Spinal cord (tissue), 10 donors: ENCODE results near the gene CD99. TPM values are rescaled to one million over a fixed set of nuclear protein-coding genes. Genes with fewer than 3 reads are reported as not detected.
A peak's percentile ranks its signal among the peaks of the same experiment; 100 is the strongest.
"Not testable (repeated sequence)": the region's sequence is repeated elsewhere in the genome, so short reads cannot be mapped to it uniquely, and the experiment has no call there.

Experiments
- DNase-seq, 6 donors: peaks; one replicate each; pipeline versions ENCODE4 v3.0.0 to v3.0.0-alpha.2; 2013 to 2015; ENCODE audit warnings: low spot score in 6 of 6, low read depth in 4 of 6
- H3K27ac ChIP-seq: one replicate; pipeline ENCODE4 v1.5.1; 2013; ENCODE audit warnings: low read depth, low read length, control low read depth
- H3K27me3 ChIP-seq: one replicate; pipeline ENCODE4 v1.6.1; 2013; ENCODE audit warnings: low read length; ENCODE audit not compliant: control insufficient read depth, insufficient read depth
- H3K36me3 ChIP-seq: one replicate; pipeline ENCODE4 v1.6.1; 2013; ENCODE audit warnings: low read length; ENCODE audit not compliant: control insufficient read depth, insufficient read depth
- H3K4me1 ChIP-seq: one replicate; pipeline ENCODE4 v1.6.1; 2013; ENCODE audit warnings: low read length; ENCODE audit not compliant: control insufficient read depth, insufficient read depth
- H3K4me3 ChIP-seq: one replicate; pipeline ENCODE4 v1.5.1; 2013; ENCODE audit warnings: low read depth, low read length, control low read depth
- H3K9me3 ChIP-seq: one replicate; pipeline ENCODE4 v1.6.1; 2013; ENCODE audit warnings: low read length; ENCODE audit not compliant: control insufficient read depth, insufficient read depth
- WGBS: methylation state at CpG from one replicate; pipeline ENCODE4 v1.1.5; 2013; ENCODE audit warnings: missing lambda C conversion rate; ENCODE audit not compliant: insufficient coverage; 5-methylcytosine and 5-hydroxymethylcytosine counted together
- polyA plus RNA-seq, 2 donors: library from polyadenylated mRNA; unstranded; fragments of 120-200 nt; gene quantifications; one replicate each; pipeline ENCODE4 v1.2.1, GENCODE V29; 2013; ENCODE audit not compliant: insufficient read length in 2 of 2
- total RNA-seq, 2 donors: library from RNA; depleted of rRNA in 1 of 2; stranded (reverse); fragments of 120-200 nt in 1 of 2; fragments of >200 nt in 1 of 2; gene quantifications; one replicate each; pipeline versions ENCODE4 v1.2.3 to v1.2.4, GENCODE V29; 2013 to 2014
- donor health status: healthy.

Gene CD99
- total and polyA plus RNA-seq, 4 donors: 66.5 to 590 (median 370) TPM

DNA sequence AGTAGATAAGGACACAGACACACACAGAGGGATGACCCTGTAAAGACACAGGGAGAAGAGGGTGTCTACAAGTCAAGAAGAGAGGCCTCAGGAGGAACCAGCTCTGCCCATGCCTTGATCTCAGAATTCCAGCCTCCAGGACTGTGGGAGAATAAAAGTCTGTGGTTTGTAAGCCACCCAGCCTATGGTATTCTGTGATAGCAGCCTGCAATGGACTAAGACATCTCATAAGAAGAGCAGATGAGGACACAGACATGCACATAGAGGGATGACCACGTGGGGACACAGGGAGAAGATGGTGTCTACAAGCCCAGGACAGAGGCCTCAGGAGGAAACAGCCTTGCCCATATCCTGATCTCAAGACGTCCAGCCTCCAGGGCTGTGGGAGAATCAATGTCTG, 70.2 kb downstream of the CD99 start:
- Histone ChIP-seq H3K9me3 (no peaks in the 10 kb centered on the region), H3K36me3 (no peaks in the 10 kb centered on the region), H3K4me1 (no peaks in the 10 kb centered on the region), H3K4me3 (no peak overlapping the region), H3K27ac (no peak overlapping the region), H3K27me3 (no peaks in the 10 kb centered on the region)
- no peak for DNase-seq
- WGBS: 92% methylated on average over 2 of the region's 2 CpGs

- WGBS: 90% methylated on average over 1 of the region's 4 CpGs
- H3K27ac ChIP-seq, H3K27me3 ChIP-seq, H3K36me3 ChIP-seq, H3K4me1 ChIP-seq, H3K4me3 ChIP-seq, DNase-seq, H3K9me3 ChIP-seq: not testable (repeated sequence)
Observed at GRCh38 chrX:2762671-2763070, 71.6 kb downstream of the CD99 start.

GRCh38 chrX:2764766-2765548, 73.9 kb downstream of the CD99 start:
- not testable (repeated sequence) for H3K36me3 ChIP-seq, H3K9me3 ChIP-seq, H3K4me1 ChIP-seq, H3K4me3 ChIP-seq, DNase-seq, H3K27ac ChIP-seq, H3K27me3 ChIP-seq
- 62% methylated on average over 9 of the region's 19 CpGs for WGBS

- peak in 2 of 6 donors; percentile 21 to 69 for DNase-seq
- Histone ChIP-seq H3K27me3 (no peaks in the 10 kb centered on the region), H3K36me3 (no peaks in the 10 kb centered on the region), H3K4me1 (no peaks in the 10 kb centered on the region), H3K9me3 (no peaks in the 10 kb centered on the region), H3K27ac (no peak overlapping the region), H3K4me3 (no peak overlapping the region)
- WGBS: 50% methylated on average over 5 of the region's 5 CpGs
Observed at GRCh38 chrX:2765549-2765830, 74.4 kb downstream of the CD99 start.

GRCh38 chrX:2766906-2767305, 75.8 kb downstream of the CD99 start:
- H3K4me3 ChIP-seq: no peak overlapping the region
- no peaks in the 10 kb centered on the region for H3K4me1 ChIP-seq
- no peak for DNase-seq
- H3K9me3 ChIP-seq: no peaks in the 10 kb centered on the region
- 94% methylated on average over 11 of the region's 11 CpGs for WGBS
- H3K36me3 ChIP-seq: no peaks in the 10 kb centered on the region
- H3K27ac ChIP-seq: no peak overlapping the region
- H3K27me3 ChIP-seq: no peaks in the 10 kb centered on the region

- no peak for DNase-seq
- H3K9me3 ChIP-seq: no peaks in the 10 kb centered on the region
- 81% methylated on average over 23 of the region's 25 CpGs for WGBS
- no peaks in the 10 kb centered on the region for H3K27me3 ChIP-seq
- no peak overlapping the region for H3K4me3 ChIP-seq
- no peaks in the 10 kb centered on the region for H3K36me3 ChIP-seq
- no peaks in the 10 kb centered on the region for H3K4me1 ChIP-seq
- no peak overlapping the region for H3K27ac ChIP-seq
Observed at GRCh38 chrX:2767631-2768455, 76.7 kb downstream of the CD99 start.

DNA sequence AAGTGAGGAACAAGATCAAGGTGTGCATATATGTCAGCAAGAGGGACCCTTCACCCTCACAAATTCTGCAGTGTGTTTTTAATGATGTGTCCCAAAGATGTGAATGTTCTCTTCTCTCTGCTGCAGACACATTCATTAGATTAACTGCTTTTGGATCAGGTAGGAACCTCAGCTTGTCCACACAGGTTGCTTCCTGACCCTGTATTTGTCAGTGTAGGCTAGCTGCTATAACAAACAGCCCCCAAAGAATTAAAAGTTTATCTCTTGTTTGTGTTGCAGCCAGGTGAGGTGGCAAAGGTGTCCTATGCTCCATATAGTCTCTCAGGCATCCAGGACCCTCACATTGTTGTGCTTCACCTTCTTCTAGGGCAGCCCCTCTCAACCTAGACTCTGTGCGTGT, 78.5 kb downstream of the CD99 start:
- DNase-seq: no peak
- no peak overlapping the region for H3K4me3 ChIP-seq
- no peak overlapping the region for H3K27ac ChIP-seq
- H3K27me3 ChIP-seq: no peaks in the 10 kb centered on the region
- no peaks in the 10 kb centered on the region for H3K36me3 ChIP-seq
- WGBS: no CpG with 5 or more reads among the region's 1 CpG
- H3K9me3 ChIP-seq: no peaks in the 10 kb centered on the region
- no peaks in the 10 kb centered on the region for H3K4me1 ChIP-seq

DNA sequence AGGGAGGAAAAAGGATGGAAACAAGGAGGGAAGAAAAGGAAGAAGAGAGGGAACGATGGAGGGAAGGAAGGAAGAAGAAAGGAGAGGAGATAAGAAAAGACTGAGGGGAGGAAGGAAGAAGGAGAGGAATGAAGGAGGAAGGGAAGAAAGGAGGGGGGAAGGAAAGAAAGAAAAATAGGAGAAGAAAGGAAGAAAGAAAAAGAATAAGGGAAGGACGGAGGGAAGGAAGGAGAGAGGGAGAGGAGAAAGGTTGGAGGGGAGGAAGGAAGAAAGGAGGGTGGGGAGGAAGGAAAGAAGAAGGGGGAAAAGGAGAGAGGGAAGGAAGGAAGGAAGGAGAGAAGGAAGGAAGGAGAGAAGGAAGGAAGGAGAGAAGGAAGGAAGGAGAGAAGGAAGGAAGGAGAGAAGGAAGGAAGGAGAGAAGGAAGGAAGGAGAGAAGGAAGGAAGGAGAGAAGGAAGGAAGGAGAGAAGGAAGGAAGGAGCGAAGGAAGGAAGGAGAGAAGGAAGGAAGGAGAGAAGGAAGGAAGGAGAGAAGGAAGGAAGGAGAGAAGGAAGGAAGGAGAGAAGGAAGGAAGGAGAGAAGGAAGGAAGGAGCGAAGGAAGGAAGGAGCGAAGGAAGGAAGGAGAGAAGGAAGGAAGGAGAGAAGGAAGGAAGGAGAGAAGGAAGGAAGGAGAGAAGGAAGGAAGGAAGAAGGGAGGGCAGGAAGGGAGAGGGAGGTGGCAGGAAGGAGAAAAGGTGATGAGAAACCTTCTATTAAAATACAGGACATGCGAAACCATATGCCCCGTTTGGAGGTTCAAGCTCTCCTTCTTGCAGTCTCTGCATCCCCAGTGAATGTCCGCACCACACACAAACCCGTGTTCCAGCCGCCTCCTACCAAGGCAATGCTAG, 82.3 kb downstream of the CD99 start:
- not testable (repeated sequence) for H3K27me3 ChIP-seq, H3K9me3 ChIP-seq, H3K4me1 ChIP-seq, DNase-seq, H3K27ac ChIP-seq, H3K4me3 ChIP-seq, H3K36me3 ChIP-seq
- 89% methylated on average over 8 of the region's 10 CpGs for whole genome bisulfite sequencing

- H3K9me3 ChIP-seq: peaks cover 3% of the 10 kb centered on the region
- no peaks in the 10 kb centered on the region for H3K36me3 ChIP-seq
- H3K27me3 ChIP-seq: no peaks in the 10 kb centered on the region
- no peak overlapping the region for H3K27ac ChIP-seq
- no peak overlapping the region for H3K4me3 ChIP-seq
- WGBS: 97% methylated on average over 2 of the region's 5 CpGs
- no peak for DNase-seq
- H3K4me1 ChIP-seq: no peaks in the 10 kb centered on the region
Observed at GRCh38 chrX:2774057-2774456, 83.0 kb downstream of the CD99 start.
